Left cardiac atrium (tissue), 2 donors: Measurements from ENCODE around the gene EDEM2. TPM values are rescaled to one million over a fixed set of nuclear protein-coding genes. Genes with fewer than 3 reads are reported as not detected.

ENCODE experiments used
- total RNA-seq, 2 donors: library from RNA; stranded (reverse); fragmentation: NEBNext Ultra II Directional; extraction: Animal tissue kit (Norgen Biotek cat#: 25700); gene quantifications; one replicate each; pipeline ENCODE4 v1.2.1, GENCODE V29; 2021
- donor health status: DM: no; HTN: yes; CAD: no; lungs with severe emphysema.
- donor health status: DM: yes; HTN: yes; CAD: no.

The EDEM2 gene
- total RNA-seq, 2 donors from 2014 or later: 16.6 to 25.6 TPM

Other genes starting within 250 kb of the EDEM2 start
- gene GSS, start 191.5 kb downstream of the EDEM2 start, total RNA-seq: 10 to 100 TPM; 20.1 to 27.2 TPM
- 10 to 100 TPM; 82.3 to 89.0 TPM for gene MYH7B, start 191.5 kb downstream of the EDEM2 start, total RNA-seq
- 10 to 100 TPM; 32.6 to 47.1 TPM for gene TRPC4AP, start 54.5 kb downstream of the EDEM2 start, total RNA-seq
- gene PROCR, start 24.7 kb upstream of the EDEM2 start, total RNA-seq: 10 to 100 TPM; 26.9 to 41.9 TPM
- 1 to 10 TPM in 1 of 2 donors, under 1 TPM in 1; 0.85 to 1.3 TPM for gene MMP24, start 79.4 kb upstream of the EDEM2 start, total RNA-seq
- 10 to 100 TPM; 46.9 to 53.2 TPM for gene MMP24OS, start 130.8 kb upstream of the EDEM2 start, total RNA-seq
- 10 to 100 TPM; 40.1 to 59.7 TPM for gene EIF6, start 137.4 kb upstream of the EDEM2 start, total RNA-seq
- gene FAM83C, start 145.1 kb upstream of the EDEM2 start, total RNA-seq: not detected